HG02840 (cell line): ENCODE results near the gene FAM221B.

Source experiments
- ATAC-seq: cut with Tn5 transposase; IDR thresholded peaks from one replicate; pipeline ENCODE4 v1.9.1; 2021; ENCODE audit warnings: mild to moderate bottlenecking, moderate library complexity, moderate number of reproducible peaks; ENCODE audit not compliant: unreplicated experiment, low FRiP score

The FAM221B gene

DNA sequence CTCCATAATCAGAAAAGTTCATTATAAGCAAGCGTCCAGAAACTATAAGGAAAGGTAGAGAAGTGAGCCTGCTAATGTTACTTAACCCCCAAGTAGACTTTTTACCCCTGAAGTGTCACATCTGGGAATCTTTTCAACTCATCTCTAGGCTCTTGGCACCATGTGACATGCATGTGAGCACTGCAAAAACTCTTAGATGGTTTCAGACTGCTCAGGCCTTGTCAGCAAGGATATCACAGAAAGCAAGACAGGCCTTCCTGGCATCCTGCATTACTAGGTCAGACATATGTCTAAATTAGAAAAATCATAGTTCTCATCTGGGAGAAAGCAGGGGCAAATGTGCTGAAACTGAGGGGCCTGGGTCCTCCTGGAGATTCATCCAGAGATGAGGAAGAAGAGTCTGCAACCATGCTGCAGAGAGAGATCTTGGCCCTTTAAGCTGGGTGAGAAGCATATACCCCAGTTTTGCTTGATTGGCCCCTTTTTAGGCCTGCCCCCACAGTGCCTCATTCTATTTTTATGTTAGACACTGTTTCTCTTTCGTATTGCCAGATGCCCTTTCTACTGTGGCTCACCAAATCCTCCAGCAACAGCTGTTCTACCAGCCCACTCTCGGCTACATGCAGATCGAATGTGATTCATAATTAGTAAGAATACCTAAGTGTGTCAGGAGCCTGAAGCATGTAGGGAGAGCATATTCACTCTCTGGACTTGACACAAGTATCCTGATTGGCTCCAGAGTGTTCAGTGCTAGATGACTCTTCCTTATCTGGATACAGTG, 19.4 kb upstream of the FAM221B start:
- ATAC-seq = peak; percentile 93

DNA sequence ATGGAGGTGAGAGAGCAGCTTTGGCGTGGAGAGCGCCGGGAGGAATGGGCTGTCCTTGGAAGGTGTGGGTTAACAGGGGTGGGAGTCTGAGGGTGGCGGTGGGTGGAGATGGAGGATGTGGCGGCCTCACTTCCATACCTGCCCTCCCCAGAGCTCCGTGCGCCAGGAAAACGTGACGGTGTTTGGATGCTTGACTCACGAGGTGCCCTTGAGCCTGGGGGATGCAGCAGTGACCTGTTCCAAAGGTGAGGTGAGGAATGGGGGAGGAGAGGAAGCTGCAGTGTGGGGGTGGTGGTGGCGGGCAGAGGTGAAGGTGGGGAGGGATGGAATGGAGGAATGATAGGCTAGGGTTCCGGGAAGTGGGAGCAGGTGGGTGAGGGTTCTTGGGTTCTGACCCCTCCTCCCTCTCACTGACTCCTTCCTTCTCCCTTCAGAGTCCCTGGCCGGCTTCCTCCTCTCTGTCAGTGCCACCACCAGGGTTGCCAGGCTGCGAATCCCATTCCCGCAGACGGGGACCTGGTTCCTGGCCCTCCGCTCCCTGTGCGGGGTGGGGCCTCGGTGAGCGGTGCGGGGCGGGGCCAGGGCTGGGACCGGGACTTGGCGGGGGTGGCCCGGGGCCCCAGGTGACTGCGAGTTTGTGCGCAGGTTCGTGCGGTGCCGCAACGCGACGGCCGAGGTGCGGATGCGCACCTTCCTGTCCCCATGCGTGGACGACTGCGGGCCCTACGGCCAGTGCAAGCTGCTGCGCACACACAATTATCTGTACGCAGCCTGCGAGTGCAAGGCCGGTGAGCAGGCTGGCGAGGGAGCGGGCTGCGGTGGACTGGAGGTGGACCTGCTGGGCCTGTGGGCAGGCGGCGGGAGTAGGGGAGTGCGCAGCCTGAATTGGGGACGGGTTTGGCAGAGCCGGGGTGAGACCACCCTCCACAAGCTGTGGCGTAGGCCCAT, 17.6 kb upstream of the FAM221B start:
- no peak for ATAC-seq

DNA sequence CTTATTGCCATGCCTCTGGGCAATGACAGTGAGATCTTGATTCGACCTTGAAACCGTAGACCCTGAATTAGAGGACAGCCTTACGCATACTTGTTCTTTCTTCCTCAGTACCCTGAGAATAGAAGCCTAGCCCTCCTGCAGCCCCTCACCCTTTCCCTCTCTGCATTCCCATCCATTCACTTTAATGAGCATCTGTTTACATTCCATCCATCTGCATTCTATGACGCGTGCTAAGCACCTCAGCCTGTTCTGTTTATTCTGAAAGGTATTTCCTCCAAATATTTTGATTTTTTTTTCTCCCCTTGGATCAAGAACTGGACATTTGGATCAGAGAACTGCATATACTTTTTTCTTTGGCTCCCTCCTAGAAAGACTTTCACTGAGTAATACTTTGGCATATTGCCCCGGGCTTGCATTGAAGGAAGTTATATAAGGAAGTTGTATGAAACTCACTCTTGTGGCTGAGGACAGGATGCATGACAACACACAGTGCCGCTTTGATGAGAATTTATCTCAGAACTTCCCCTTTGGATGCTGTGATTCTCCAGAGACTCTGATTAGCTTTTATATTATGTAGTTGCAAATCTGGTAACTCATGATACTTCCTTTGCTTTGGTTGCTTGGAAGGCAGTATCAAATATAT, 16.2 kb upstream of the FAM221B start:
- no peak for ATAC-seq

DNA sequence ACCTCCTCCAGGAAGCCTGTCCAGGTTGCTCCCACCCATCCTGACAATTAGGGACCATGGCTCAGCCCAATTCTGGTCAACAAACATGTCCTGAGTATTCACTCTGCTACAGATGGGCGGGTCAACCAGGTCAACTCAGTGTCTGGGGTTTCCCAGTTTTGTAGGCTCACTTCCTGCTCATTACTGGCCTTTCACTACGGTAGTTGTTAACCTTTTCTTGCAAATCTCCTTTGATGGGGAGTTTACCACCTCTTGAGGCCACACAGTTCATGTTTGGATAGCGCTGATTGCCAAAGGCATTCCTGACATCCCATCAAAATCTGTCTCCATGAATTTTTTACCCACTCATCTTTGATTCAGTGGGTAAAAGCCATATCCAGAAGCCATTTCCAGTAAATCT, 14.3 kb upstream of the FAM221B start:
- ATAC-seq = peak; percentile 75

DNA sequence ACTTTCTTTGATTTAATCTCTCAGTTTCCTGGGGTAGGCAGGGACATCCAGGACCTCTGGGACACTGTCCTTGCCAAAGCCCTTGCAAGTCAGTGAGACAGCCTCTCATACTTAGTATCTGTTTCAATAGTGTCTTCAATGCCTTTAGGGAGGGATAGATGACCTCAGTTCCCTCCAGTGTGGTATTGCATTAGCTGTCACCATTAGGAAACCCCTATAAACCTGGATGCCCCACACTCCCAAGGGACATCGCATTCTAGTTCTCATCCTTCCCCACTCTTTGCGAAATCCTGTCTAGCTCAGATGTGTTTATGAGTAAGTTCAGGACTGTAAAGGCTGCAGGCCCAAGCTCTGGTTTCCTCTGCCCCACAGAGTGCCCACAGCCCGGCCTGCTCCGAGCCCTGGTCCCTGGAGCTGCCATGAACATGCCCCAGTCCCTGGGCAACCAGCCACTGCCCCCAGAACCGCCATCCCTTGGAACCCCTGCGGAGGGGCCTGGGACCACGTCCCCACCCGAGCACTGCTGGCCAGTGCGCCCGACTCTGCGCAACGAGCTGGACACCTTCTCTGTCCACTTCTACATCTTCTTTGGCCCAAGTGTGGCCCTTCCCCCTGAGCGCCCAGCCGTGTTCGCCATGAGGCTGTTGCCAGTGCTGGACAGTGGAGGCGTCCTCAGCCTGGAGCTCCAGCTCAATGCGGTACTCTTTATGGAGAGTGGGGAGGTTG, 13.7 kb upstream of the FAM221B start:
- no peak for ATAC-seq

DNA sequence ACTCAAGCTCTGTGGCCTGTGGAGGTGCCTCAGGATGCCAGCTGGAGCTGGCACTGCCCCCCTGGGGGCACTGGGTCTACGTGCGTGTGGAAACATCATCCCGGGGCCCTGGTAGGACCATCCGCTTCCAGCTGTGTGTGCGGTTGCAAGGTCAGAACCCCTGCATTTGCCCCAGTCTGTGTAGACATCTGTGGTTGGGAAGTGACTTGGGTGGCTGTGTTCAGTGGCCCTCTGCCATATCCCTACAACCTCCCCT, 13.0 kb upstream of the FAM221B start:
- no peak for ATAC-seq

DNA sequence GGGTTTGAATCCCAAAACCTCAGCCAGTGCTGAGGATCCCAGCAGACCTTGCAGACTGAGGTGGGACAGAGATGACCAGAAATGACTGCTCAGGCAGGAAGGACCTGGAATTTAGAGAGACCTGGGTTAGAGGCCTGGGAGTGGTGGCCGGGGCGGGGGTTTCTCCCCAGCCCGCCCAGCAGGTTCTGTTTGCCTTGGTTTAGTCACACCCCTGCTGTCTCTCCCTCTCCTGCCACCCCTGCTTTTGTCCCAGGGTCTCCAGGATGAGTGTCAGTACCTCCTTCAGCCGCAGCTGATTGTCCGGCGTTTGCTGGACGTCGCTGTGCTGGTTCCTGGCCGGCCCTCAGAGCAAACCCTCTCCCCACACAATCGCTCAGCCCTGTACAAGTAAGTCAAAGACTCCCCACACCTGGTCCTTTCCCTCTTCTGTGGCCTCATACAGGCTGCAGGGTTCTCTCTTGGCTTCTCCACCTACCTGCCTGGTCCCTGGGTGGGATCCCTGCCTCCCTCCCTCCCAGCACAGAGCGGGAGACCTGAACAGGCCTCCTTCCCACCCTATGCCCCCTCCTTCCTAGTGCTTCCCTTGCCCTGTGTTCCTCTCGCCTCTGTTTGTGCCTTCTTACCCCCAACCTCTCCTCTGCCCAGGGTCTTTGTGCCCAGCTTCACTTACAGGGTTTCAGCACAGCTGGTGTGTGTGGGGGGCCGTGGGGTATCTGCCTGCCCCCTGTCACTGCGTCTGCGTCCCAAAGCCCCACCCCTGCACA, 12.5 kb upstream of the FAM221B start:
- ATAC-seq = no peak

DNA sequence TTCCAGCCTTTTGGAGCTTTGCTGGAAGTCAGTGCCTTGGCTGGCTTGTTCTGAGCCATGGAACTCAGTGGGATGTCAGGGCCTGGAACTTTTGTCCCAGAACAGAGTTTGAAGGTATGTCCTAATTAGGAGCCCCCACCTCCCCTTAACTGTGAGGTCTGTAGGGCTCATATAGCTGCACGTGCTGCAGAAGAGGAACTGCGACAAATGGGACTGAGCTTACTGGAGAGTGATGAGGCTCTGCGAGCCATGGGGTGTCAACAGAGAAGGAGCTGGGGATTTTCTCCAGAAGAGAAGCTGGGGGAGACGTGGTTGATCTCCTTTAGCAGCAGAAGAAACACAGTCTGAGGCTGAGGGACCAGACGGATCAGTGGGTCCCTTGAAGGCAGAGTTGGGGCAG, 11.4 kb upstream of the FAM221B start:
- no peak for ATAC-seq

DNA sequence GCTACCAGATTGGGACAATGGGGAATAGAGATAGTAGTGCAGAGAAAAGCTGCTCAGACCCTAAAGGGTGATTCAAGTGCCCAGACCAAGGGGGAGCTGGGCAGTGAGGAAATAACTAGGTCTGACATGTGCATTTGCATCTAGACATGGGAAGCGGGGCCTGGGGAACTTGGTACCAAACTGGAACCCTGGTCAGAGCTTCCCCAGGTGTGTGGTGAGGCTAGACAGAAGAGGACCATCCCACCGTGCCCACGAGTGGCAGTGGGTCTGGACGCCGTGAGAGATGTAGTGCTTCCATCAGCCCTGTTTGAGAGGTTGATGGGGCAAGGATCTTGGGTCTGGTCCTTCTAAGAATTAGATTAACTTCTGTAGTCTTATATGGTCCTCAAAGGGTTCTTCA, 8.1 kb upstream of the FAM221B start:
- no peak for ATAC-seq

DNA sequence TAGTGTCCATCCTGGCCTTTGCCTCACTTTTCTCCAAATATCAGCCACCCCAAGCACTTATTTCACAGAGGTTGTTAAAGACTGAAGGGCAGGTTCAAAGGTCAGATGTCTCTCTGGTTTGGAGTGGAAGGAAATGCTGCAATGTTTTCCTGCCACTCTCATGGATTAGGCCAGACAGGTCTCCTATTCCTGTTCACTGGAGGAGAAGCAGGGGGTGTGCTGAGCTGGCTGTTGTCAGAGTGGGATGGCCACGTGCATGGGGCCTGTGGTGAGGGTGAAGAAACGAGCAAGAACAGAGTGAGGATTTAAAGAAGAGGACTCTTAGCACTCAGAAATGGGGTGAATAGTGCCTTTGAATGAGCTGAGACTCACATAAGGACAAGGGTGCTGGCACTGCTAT, 7.2 kb upstream of the FAM221B start:
- ATAC-seq = no peak

DNA sequence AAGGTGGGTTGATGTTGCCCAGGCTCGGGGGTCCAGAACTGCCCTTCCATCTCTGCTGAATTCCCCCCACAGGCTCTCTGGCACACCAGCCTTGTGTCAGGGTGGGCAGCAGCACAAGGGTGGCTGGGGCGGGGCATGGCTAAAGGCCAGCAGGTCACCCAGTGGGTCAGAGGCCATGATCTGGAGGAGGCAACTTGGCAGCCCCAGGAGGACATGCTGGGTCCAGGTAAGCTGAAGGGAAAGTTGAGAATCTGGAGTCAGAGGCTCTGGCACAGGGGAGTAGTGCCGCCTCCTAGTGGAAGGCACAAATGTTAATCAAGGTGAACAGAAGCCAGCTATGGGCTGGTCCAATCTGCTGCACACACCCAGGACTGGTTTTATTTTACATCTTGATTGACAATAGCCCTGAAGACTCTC, 6.7 kb upstream of the FAM221B start:
- no peak for ATAC-seq

DNA sequence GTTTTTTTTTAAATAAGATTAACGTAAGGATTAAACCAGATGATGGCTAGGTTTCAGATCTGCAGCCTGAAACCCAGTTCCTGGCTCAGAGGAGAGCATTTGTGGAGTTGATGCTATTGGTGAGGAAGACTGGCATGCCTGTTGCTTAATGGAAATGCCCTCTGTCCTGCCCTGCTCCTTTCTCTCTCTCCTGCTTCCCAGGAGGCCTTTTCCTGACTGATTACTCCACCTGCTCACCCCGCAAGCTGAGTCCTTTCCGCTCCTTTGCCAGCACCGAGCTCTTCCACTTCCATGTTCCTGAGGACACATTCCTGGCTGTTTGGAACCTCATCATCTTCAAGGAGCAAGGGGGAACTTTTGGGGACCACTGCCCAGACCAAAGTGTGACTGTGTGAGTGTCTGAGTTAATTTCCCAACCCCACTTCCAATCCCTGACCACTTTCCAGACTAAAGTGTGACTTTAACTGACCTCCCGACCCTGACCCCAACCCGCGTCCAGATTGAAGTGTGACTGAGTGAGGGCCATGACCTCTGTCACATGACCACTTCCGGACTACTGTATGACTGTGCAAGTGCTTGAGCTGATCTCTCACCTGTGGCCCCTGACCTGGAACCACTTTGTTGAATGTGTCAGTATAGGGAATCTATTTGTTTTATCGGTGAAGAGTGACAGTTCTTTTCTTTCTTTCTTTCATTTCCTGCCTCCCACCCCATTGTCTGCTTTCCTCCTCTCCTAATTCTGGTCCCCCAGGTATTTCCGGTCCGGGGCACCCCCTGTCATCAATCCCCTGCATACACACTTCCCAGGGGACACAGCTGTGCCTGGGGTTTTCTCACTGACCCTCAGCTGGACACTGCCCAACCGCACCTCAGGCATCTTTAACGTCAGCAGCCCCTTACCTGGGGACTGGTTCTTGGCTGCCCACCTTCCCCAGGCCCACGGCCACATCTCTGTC, 6.0 kb upstream of the FAM221B start:
- no peak for ATAC-seq

DNA sequence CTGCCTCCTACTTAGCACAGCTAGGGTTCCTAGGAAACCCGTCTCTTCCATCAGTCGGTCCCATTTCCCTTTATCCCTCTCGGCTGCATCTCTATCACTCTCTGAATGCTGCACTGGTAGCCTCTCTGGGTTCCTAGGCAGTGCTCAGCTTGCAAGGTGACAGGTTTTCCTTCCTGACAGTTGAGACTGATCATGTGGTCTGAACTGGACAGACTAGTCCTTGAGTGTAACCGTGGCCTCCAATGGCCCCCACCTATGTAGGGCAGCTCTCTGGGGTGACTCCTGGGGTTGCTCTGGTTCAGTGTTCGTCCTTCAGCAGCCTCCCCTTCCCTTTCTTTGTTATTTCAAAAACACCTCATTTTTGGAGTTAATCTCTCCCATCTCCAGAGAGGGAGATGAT, 4.3 kb upstream of the FAM221B start:
- ATAC-seq = no peak

DNA sequence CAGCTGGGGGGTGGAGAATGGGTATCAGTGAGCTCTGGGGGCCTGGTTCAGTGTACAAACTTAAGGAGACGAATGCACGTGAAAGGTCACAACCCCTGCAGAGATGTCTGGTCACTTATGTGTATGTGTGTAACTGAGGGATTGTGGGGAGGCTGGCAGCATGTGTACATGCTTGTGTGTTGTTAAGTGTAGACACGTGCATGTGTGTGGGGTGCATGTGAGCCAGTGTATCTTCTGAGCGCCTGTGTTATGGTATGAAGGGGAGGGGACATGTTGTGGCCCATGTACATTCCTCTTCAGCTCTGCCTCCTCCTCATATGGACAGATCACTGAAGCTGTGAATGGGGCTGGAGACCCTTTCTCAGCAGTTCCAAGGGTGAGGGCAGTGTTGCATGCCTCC, 2.5 kb upstream of the FAM221B start:
- no peak for ATAC-seq

DNA sequence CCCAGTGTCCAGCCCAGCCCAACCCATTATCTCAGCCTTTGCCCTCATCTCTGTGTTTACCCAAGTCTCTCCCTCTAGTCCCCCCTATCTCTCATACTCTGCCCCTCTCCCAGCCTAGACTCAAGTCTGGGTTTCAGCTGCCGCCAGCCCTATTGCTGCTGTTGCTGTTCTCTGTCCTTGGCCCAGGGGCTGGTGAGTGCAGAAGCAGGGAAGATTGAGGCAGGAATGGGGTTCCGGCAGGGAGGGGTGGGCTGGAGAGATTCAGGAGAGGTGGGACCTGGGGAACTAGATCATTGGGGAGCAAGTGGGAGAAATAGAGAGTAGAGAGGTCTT, 1.2 kb upstream of the FAM221B start:
- ATAC-seq = no peak

DNA sequence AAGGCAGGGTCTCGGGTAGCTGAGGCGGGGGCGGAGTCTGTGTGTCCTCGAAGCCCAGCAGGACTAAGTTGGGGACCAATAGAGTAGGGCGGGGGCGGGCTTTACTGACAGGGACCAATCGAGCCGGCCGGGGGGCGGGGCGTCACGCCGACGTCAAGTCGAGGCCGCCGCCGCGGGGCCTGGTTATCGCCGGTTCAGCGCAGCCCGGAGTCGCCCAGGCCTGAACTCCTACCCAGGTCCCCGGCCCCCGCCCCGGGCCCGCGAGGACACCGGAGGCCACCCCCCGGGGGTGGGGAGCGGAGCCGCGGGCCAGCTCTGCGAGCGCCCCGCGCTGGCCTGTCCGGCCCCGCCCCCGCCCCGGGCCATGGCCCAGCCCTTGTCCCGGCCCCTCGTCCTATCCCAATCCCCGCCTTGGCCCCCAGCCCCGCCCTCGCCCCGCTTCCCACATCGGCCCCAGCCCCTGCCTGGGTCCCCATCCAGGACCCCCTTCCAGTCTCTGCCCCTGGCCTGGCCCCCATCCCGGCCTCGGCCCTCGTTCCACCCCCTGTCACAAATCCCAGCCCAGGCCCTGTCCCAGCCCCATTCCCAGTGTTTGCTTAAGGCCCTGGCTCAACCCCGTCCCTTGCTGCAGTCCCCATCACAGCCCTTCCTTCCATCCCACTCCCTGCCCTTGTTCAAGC, 692 bp upstream of the FAM221B start, which contains the start of gene TMEM8B:
Gene TMEM8B (plus strand): TSS at position 145 of the 680 bp plus-strand sequence. CDS start 220 bp downstream, at position 365.
- ATAC-seq = peak; percentile 72

DNA sequence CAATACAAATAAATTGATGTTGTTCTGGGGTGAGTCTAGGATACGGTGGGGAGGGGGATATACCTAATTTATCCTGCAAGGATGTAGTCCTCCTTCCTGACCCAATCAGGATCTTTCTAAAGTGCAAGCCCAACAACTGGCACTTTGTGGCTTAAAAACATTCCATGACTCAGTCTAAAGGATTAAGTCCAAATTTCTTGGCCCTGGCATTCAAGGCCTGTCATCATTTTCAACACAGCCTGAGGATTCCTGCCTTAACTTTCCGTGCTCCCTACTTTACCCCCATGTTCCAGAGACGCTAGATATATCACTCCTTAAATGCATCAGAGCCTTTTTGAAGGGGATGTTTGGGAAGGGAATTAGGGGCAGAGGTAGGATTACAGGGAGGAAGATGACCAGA, 1.0 kb downstream of the FAM221B start:
- no peak for ATAC-seq

DNA sequence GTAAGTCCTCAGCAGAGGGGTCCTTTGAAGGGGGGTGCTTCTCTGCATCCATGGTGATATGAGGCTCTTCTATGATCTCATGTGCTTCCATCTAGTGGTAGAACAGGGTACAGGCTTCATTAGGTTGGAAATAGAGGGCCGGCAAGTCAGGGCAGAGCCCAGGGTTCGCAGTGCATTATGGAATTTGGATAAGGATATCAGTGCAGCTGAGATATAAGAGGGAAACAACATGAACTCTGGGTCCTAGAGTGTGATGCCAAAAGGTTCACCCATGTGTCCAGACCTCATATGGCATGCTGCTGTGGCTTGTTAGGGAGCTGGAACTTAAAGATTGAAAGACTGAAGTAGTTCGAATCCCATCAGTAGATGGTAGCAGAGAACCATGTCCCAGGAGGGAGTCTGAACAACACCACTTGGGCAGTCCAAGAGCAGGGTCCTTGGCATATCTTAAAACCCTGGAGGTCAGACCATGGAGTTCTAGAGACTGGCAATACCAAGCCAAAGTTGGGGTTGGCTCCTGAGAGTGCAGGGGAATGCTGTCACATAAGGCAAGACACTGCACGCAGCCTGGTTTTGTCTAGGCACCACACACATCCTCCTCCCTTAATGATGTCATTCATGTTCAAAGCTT, 2.3 kb downstream of the FAM221B start:
- ATAC-seq = peak; percentile 49
